ENCODE data around the gene NFIX. TPM values are rescaled to one million over a fixed set of nuclear protein-coding genes. Genes with fewer than 3 reads are reported as not detected.
A peak's percentile ranks its signal among the peaks of the same experiment; 100 is the strongest.

NFIX gene
- total and polyA plus RNA-seq, 9 of the 15 experiments (the other 6 are each of a cell fraction or from before 2014, with no cell fraction given) = 0.28 to 26.8 (median 5.4) TPM

- peak; percentile 37 to 57 for TF ChIP-seq E2F6 (IDR thresholded peaks at IDR 0.05; ENCODE audit: borderline replicate concordance in 1 of 2, extremely low read depth in 1 of 2, insufficient read depth in 1 of 2, insufficient read length in 1 of 2, low read depth in 1 of 2, low read length in 1 of 2, poor library complexity in 1 of 2, severe bottlenecking in 1 of 2)
- no peak for TF ChIP-seq ZNF584 (CRISPR knock-in tag; IDR thresholded peaks at IDR 0.05; ENCODE audit: low read depth)
- TF ChIP-seq VEZF1 (CRISPR knock-in tag; IDR thresholded peaks at IDR 0.05) = peak; percentile 63
- TF ChIP-seq HMBOX1 (IDR thresholded peaks at IDR 0.05) = no peak
- peak; percentile 21; the same call in 1 of the 2 replicates for TF ChIP-seq PHF8 (IDR thresholded peaks at IDR 0.05; ENCODE audit: borderline replicate concordance, low read length)
- peak; percentile 50; the same call in 1 of the 2 replicates for TF ChIP-seq POLR2A (conservative IDR thresholded peaks at IDR 0.05)
- TF ChIP-seq GTF3C2 (IDR thresholded peaks at IDR 0.05; ENCODE audit: borderline replicate concordance, extremely low read depth, insufficient read length) = no peak
- no peak for TF ChIP-seq ZNF408 (CRISPR knock-in tag; IDR thresholded peaks at IDR 0.05; ENCODE audit: low read depth)
- TF ChIP-seq NCOR1 (IDR thresholded peaks at IDR 0.05) = no peak
- TF ChIP-seq ZNF436 (CRISPR knock-in tag; IDR thresholded peaks at IDR 0.05) = no peak
- TF ChIP-seq ZSCAN29 (IDR thresholded peaks at IDR 0.05) = no peak
These were observed 84.3 kb downstream of the NFIX start (continued) for GRCh38 chr19:13079542-13079986.
